Measurements from ENCODE around the gene TUBA1C. TPM values are rescaled to one million over a fixed set of nuclear protein-coding genes. Genes with fewer than 3 reads are reported as not detected.

Gene TUBA1C
- total and polyA plus RNA-seq, 9 of the 15 experiments (the other 6 are each of a cell fraction or from before 2014, with no cell fraction given) = 755 to 3,012 (median 914) TPM

GRCh38 chr12:49296034-49296835 is 31.4 kb downstream of the TUBA1C start (continued):
- peak; percentile 10 to 27; a peak in 2 of 4 replicates for TF ChIP-seq MAZ (CRISPR knock-in tag; conservative IDR thresholded peaks at IDR 0.05 in 1 of 2, IDR thresholded peaks at IDR 0.05 in 1 of 2)
- TF ChIP-seq BRD4 (IDR thresholded peaks at IDR 0.05) = no peak
- no peak for TF ChIP-seq CCNT2 (IDR thresholded peaks at IDR 0.05; ENCODE audit: borderline replicate concordance, extremely low read depth, insufficient read length, low read depth, low read length)
- no peak for TF ChIP-seq TSC22D4 (tag; IDR thresholded peaks at IDR 0.05)
- TF ChIP-seq ZBTB12 (CRISPR knock-in tag; IDR thresholded peaks at IDR 0.05) = no peak
- TF ChIP-seq MAX (CRISPR knock-in tag; IDR thresholded peaks at IDR 0.05) = peak; percentile 25; the same call in 1 of the 2 replicates
- TF ChIP-seq NUFIP1 (IDR thresholded peaks at IDR 0.05; ENCODE audit: partially characterized antibody) = no peak
- no peak for TF ChIP-seq HMGN3 (IDR thresholded peaks at IDR 0.05; ENCODE audit: borderline replicate concordance, extremely low read depth, insufficient read length, low read depth, low read length)
- no peak for TF ChIP-seq ZNF436 (CRISPR knock-in tag; IDR thresholded peaks at IDR 0.05)
- TF ChIP-seq ZNF395 (CRISPR knock-in tag; IDR thresholded peaks at IDR 0.05) = no peak
- TF ChIP-seq ZBTB26 (CRISPR knock-in tag; IDR thresholded peaks at IDR 0.05) = no peak
- TF ChIP-seq ZZZ3 (IDR thresholded peaks at IDR 0.05) = no peak
- TF ChIP-seq TCF15 (CRISPR knock-in tag; IDR thresholded peaks at IDR 0.05) = no peak
- TF ChIP-seq ZNF551 (CRISPR knock-in tag; IDR thresholded peaks at IDR 0.05) = no peak
- no peak for TF ChIP-seq THAP7 (CRISPR knock-in tag; IDR thresholded peaks at IDR 0.05)
- no peak for TF ChIP-seq POLR2B (IDR thresholded peaks at IDR 0.05; ENCODE audit: low read depth, partially characterized antibody)
- no peak for TF ChIP-seq ZNF24 (IDR thresholded peaks at IDR 0.05)

All from K562 (cell line).